DMS79 treated with DMSO at 0.1 percent for 48 hours (cell line): ENCODE data around the gene NDRG3.
"Not testable (repeated sequence)": the region's sequence is repeated elsewhere in the genome, so short reads cannot be mapped to it uniquely, and the experiment has no call there.

Experiments
- DNase-seq: peaks from one replicate; lab custom pipeline; 2025; lab: John Stamatoyannopoulos, UW

The NDRG3 gene

GRCh38 chr20:36644032-36644705 lies 101.7 kb downstream of the NDRG3 start:
- DNase-seq = peak; percentile 15

GRCh38 chr20:36642136-36642535 lies 103.8 kb downstream of the NDRG3 start:
- DNase-seq = no peak

- no peak for DNase-seq
Observed at GRCh38 chr20:36641506-36641843, 104.4 kb downstream of the NDRG3 start.

GRCh38 chr20:36638876-36639400 lies 107.0 kb downstream of the NDRG3 start:
- DNase-seq = not testable (repeated sequence)

- DNase-seq = no peak
Observed at GRCh38 chr20:36634342-36634741, 111.5 kb downstream of the NDRG3 start.

GRCh38 chr20:36633285-36633772 lies 112.6 kb downstream of the NDRG3 start:
- DNase-seq = no peak

- no peak for DNase-seq
Observed at GRCh38 chr20:36632487-36633284, 113.2 kb downstream of the NDRG3 start.

- DNase-seq = no peak
Observed at GRCh38 chr20:36632147-36632486, 113.8 kb downstream of the NDRG3 start.

GRCh38 chr20:36631646-36632045 lies 114.2 kb downstream of the NDRG3 start:
- no peak for DNase-seq

- no peak for DNase-seq
Observed at GRCh38 chr20:36629719-36630681, 115.9 kb downstream of the NDRG3 start.

GRCh38 chr20:36628076-36628475 lies 117.8 kb downstream of the NDRG3 start:
- no peak for DNase-seq

GRCh38 chr20:36624944-36625324 lies 121.0 kb downstream of the NDRG3 start:
- DNase-seq = no peak

- no peak for DNase-seq
Observed at GRCh38 chr20:36624068-36624943, 121.6 kb downstream of the NDRG3 start.

- no peak for DNase-seq
Observed at GRCh38 chr20:36623444-36623843, 122.4 kb downstream of the NDRG3 start.

GRCh38 chr20:36620917-36621316 lies 125.0 kb downstream of the NDRG3 start:
- DNase-seq = no peak

- no peak for DNase-seq
Observed at GRCh38 chr20:36614781-36615557, 130.9 kb downstream of the NDRG3 start.

- DNase-seq = peak; percentile 22
Observed at GRCh38 chr20:36613974-36614373, 131.9 kb downstream of the NDRG3 start.

GRCh38 chr20:36611625-36612024 lies 134.3 kb downstream of the NDRG3 start:
- DNase-seq = no peak

GRCh38 chr20:36608388-36608728 lies 137.5 kb downstream of the NDRG3 start:
- DNase-seq = not testable (repeated sequence)

- no peak for DNase-seq
Observed at GRCh38 chr20:36607586-36608387, 138.1 kb downstream of the NDRG3 start.
